ENCODE measurements around the gene IFI35.
A peak's percentile ranks its signal among the peaks of the same experiment; 100 is the strongest.

IFI35 gene

GRCh38 chr17:43021741-43022512, 15.3 kb downstream of the IFI35 start, which contains the start of gene VAT1:
Gene VAT1, minus strand, starts transcription at chr17:43022385. Its CDS starts 63 bp downstream, at chr17:43022322.
- H3K36me3 ChIP-seq (replicated peaks) = peaks cover 10% of the 10 kb centered on the region
- in situ Hi-C loops (cut with MboI; ENCODE audit: low sequenced_read_pairs) = no loop called here
- peak within 1 kb of the TSS; percentile 88 for H3K4me3 ChIP-seq
- peaks cover 2% of the 10 kb centered on the region for H3K4me1 ChIP-seq
- no peaks in the 10 kb centered on the region for H3K9me3 ChIP-seq
- DNase-seq (ENCODE audit: low spot score in 2 of 2) = peak; percentile 78 to 91
- H3K27me3 ChIP-seq (ENCODE audit: low read depth) = no peaks in the 10 kb centered on the region

- Histone ChIP-seq H3K36me3 (replicated peaks) (no peaks in the 10 kb centered on the region; the same call in 1 of the 2 replicates), H3K4me3 (peak within 1 kb of the TSS; percentile 48), H3K9me3 (no peaks in the 10 kb centered on the region), H3K4me1 (peaks cover 2% of the 10 kb centered on the region; the same call in 1 of the 2 replicates), H3K27me3 (ENCODE audit: low read depth) (no peaks in the 10 kb centered on the region)
- DNase-seq (ENCODE audit: low spot score in 2 of 2) = peak; percentile 94 to 96
- in situ Hi-C loops (cut with MboI; ENCODE audit: low sequenced_read_pairs) = no loop called here
Measured at GRCh38 chr17:43024407-43025289, 18.1 kb downstream of the IFI35 start, which contains the start of gene RND2. Gene RND2, plus strand, starts transcription at chr17:43025231. Its CDS starts 117 bp downstream, at chr17:43025348.

- peaks cover 2% of the 10 kb centered on the region; the same call in 1 of the 2 replicates for H3K4me1 ChIP-seq
- in situ Hi-C loops (cut with MboI; ENCODE audit: low sequenced_read_pairs) = no loop called here
- H3K36me3 ChIP-seq (replicated peaks) = no peaks in the 10 kb centered on the region; the same call in 1 of the 2 replicates
- H3K9me3 ChIP-seq = no peaks in the 10 kb centered on the region
- no peaks in the 10 kb centered on the region for H3K27me3 ChIP-seq (ENCODE audit: low read depth)
- peak overlapping the region; percentile 48 for H3K4me3 ChIP-seq
- DNase-seq (ENCODE audit: low spot score in 2 of 2) = peak; percentile 21 to 27
Measured at GRCh38 chr17:43025290-43025657, 18.7 kb downstream of the IFI35 start.

DNA sequence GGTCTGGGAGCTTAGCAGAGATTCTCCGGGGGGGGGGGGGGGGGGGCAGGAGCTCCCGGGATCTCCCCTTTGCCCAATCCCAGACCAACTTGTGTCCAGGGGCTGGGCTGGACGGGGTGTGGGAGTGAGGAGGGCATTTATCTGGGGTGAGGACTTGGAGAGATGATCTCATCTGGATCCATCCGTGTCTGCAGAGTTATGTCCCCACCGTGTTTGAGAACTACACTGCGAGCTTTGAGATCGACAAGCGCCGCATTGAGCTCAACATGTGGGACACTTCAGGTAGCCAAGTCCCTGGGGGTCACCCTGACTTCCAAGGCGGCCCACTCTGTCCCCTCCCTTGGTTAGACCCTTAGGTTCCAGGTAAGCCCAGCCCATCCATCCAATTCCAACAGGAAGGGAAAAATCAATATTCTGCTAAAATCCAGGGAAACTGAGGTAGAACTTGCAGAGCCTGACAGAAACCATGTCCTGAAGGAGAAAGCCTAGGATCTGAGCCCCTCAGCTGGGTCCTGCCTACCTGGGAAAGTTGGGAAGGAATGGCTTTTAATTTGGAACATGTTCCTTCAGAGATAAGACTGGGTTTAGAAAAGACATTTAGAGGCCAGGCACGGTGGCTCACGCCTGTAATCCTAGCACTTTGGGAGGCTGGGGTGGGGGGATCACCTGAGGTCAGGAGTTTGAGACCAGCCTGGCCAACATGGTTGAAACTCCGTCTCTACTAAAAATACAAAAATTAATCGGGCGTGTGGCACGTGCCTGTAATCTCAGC, 19.4 kb downstream of the IFI35 start:
- Histone ChIP-seq H3K9me3 (no peaks in the 10 kb centered on the region), H3K27me3 (ENCODE audit: low read depth) (no peaks in the 10 kb centered on the region), H3K4me1 (0 out of 2 replicates have a peak, but pooled peaks cover 1% of the 10 kb centered on the region), H3K36me3 (replicated peaks) (no peaks in the 10 kb centered on the region), H3K4me3 (peak overlapping the region; percentile 48)
- no peak for DNase-seq (ENCODE audit: low spot score in 2 of 2)
- in situ Hi-C loops (cut with MboI; ENCODE audit: low sequenced_read_pairs) = no loop called here

DNA sequence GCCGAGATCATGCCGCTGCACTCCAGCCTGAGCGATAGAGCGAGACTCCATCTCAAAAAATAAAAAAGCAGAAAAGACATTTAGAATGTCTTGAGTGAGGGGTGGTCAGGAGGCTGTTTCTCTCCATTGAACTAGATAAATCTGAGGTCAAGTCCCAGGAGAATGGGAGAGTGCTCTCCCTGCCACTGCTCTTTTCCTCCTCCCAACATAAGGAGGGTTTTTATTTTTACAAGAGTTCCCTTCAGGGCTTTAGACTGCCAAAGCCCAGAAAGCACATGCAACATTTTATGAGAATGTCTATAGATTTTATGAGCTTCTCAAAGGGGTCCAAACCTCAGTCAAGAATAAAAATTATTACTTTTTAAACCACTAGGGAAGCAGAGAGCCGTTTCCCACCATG, 20.0 kb downstream of the IFI35 start:
- in situ Hi-C loops (cut with MboI; ENCODE audit: low sequenced_read_pairs) = no loop called here

GRCh38 chr17:43027091-43028032, 20.8 kb downstream of the IFI35 start:
- Histone ChIP-seq H3K9me3 (no peaks in the 10 kb centered on the region), H3K4me1 (no peaks in the 10 kb centered on the region), H3K36me3 (replicated peaks) (no peaks in the 10 kb centered on the region), H3K4me3 (no peak overlapping the region), H3K27me3 (ENCODE audit: low read depth) (no peaks in the 10 kb centered on the region)
- in situ Hi-C loops (cut with MboI; ENCODE audit: low sequenced_read_pairs) = no loop called here
- no peak for DNase-seq (ENCODE audit: low spot score in 2 of 2)

More for the DNA sequence above, 20.0 kb downstream of the IFI35 start:
- Histone ChIP-seq H3K36me3 (replicated peaks) (no peaks in the 10 kb centered on the region), H3K27me3 (ENCODE audit: low read depth) (no peaks in the 10 kb centered on the region), H3K4me1 (no peaks in the 10 kb centered on the region), H3K9me3 (no peaks in the 10 kb centered on the region), H3K4me3 (no peak overlapping the region)
- DNase-seq (ENCODE audit: low spot score in 2 of 2) = no peak

- H3K4me3 ChIP-seq = no peak overlapping the region
- no peaks in the 10 kb centered on the region for H3K27me3 ChIP-seq (ENCODE audit: low read depth)
- no peaks in the 10 kb centered on the region for H3K4me1 ChIP-seq
- no peaks in the 10 kb centered on the region for H3K36me3 ChIP-seq (replicated peaks)
- in situ Hi-C loops (cut with MboI; ENCODE audit: low sequenced_read_pairs) = no loop called here
- H3K9me3 ChIP-seq = no peaks in the 10 kb centered on the region
- no peak for DNase-seq (ENCODE audit: low spot score in 2 of 2)
Measured at GRCh38 chr17:43028221-43028861, 21.8 kb downstream of the IFI35 start.

GRCh38 chr17:43030137-43030767, 23.7 kb downstream of the IFI35 start:
- Histone ChIP-seq H3K4me3 (no peak overlapping the region), H3K27me3 (ENCODE audit: low read depth) (no peaks in the 10 kb centered on the region), H3K4me1 (peaks cover 12% of the 10 kb centered on the region), H3K9me3 (no peaks in the 10 kb centered on the region), H3K36me3 (replicated peaks) (no peaks in the 10 kb centered on the region)
- in situ Hi-C loops (cut with MboI; ENCODE audit: low sequenced_read_pairs) = no loop called here
- no peak for DNase-seq (ENCODE audit: low spot score in 2 of 2)

- H3K9me3 ChIP-seq = no peaks in the 10 kb centered on the region
- no peaks in the 10 kb centered on the region for H3K27me3 ChIP-seq (ENCODE audit: low read depth)
- H3K4me3 ChIP-seq = no peak overlapping the region
- H3K36me3 ChIP-seq (replicated peaks) = no peaks in the 10 kb centered on the region
- H3K4me1 ChIP-seq = peaks cover 26% of the 10 kb centered on the region
- in situ Hi-C loops (cut with MboI; ENCODE audit: low sequenced_read_pairs) = no loop called here
- no peak for DNase-seq (ENCODE audit: low spot score in 2 of 2)
Measured at GRCh38 chr17:43031666-43032065, 25.1 kb downstream of the IFI35 start.

DNA sequence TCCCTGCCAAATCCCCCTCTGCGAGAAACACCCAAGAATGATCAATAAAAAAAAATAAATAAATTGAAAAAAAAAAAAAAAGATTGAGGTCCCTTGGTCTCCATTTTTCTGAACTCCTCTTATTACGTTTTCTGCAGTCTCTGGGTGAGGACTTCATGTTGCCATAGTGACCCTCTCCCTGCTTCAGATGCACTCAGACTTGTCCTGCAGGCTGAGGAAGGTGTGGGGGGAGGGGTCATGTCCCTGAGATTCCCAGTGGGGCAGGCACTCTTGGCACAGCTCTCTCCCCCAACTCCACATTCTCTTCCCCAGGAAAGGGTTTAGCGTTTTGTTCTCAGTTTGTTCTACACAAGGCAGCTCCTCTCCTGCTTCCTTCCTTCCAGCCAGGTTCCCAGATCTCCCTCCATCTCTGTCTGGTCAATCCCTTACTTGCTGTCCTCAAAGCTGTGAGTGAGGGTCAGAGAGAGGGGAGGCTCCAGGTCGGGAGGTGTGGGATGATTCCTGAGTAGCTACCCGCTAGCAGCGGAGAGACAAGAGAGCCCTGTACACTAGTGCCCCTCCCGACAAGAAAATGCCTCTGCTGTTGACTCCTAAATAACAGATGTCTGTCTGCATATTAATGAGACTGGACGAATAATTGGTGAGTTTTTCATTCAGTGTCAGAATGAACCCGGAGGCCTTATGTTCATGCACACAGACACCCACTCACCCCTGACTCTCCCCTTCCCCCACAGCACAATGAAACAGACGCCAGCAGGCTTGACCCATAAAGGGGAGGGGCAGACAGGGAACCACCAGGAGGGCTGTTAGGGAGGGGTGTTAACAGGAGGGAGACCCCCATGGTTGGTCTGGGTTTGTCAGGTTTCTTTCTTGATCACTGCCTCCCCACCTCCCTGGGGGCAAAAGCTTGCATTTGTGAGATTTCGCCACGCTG, 27.6 kb downstream of the IFI35 start:
- peak; percentile 33 to 65 for DNase-seq (ENCODE audit: low spot score in 2 of 2)
- peaks cover 30% of the 10 kb centered on the region for H3K4me1 ChIP-seq
- H3K9me3 ChIP-seq = no peaks in the 10 kb centered on the region
- no peaks in the 10 kb centered on the region for H3K27me3 ChIP-seq (ENCODE audit: low read depth)
- no peak overlapping the region for H3K4me3 ChIP-seq
- in situ Hi-C loops (cut with MboI; ENCODE audit: low sequenced_read_pairs) = no loop called here
- H3K36me3 ChIP-seq (replicated peaks) = no peaks in the 10 kb centered on the region

DNA sequence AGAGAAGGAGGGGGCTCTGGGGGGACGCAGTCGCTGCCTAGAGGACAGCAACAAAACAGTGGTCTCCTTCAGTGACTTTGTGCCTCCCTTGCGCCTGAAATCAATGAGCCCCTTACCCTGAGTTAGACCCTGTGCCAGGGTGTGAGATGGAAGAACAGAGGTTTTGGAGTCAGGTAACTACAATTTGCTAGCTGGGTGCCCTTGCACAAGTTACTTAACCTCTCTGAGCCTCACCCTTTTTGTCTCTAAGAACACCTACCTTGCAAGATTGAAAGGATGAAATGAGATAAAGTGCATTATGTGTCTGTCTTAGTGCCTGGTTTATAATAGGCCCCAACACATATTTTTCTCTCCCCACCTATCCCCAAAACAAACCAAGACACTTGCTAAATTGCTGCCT, 28.3 kb downstream of the IFI35 start:
- in situ Hi-C loops (cut with MboI; ENCODE audit: low sequenced_read_pairs) = no loop called here
- no peak overlapping the region for H3K4me3 ChIP-seq
- H3K27me3 ChIP-seq (ENCODE audit: low read depth) = no peaks in the 10 kb centered on the region
- H3K36me3 ChIP-seq (replicated peaks) = no peaks in the 10 kb centered on the region
- no peaks in the 10 kb centered on the region for H3K9me3 ChIP-seq
- peaks cover 33% of the 10 kb centered on the region for H3K4me1 ChIP-seq
- no peak for DNase-seq (ENCODE audit: low spot score in 2 of 2)

Data from HAP-1 (cell line).